NB4 (cell line): ENCODE data around the gene RCN2.
"Not testable (repeated sequence)": the region's sequence is repeated elsewhere in the genome, so short reads cannot be mapped to it uniquely, and the experiment has no call there.

Experiments used
- POLR2A ChIP-seq: IDR thresholded peaks from 2 replicates; pipeline ENCODE4 v1.6.1; 2011; ENCODE audit warnings: mild to moderate bottlenecking; ENCODE audit not compliant: insufficient read length; ENCODE audit errors: extremely low read depth
- TF ChIP-seq, protein P1 (sequence below): IDR thresholded peaks from one replicate; pipeline ENCODE4 v1.5.1; 2012; ENCODE audit warnings: low read depth, low read length

DNA sequence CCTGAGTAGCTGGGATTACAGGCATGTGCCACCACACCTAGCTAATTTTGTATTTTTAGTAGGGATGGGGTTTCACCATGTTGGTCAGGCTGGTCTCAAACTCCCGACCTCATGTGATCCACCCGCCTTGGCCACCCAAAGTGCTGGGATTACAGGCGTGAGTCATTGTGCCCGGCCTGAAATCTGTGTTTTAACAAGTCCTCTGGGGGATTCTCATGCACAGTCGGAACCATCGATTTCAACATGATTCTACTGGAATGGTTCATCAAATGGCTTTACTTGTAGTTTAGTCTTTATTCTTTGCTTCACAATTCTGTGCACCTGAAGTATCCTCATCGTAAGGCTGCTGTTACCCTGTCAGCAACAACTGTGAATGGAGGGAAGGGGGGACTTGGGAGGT lies 34.5 kb downstream of the RCN2 start:
- TF ChIP-seq, protein P1, sequence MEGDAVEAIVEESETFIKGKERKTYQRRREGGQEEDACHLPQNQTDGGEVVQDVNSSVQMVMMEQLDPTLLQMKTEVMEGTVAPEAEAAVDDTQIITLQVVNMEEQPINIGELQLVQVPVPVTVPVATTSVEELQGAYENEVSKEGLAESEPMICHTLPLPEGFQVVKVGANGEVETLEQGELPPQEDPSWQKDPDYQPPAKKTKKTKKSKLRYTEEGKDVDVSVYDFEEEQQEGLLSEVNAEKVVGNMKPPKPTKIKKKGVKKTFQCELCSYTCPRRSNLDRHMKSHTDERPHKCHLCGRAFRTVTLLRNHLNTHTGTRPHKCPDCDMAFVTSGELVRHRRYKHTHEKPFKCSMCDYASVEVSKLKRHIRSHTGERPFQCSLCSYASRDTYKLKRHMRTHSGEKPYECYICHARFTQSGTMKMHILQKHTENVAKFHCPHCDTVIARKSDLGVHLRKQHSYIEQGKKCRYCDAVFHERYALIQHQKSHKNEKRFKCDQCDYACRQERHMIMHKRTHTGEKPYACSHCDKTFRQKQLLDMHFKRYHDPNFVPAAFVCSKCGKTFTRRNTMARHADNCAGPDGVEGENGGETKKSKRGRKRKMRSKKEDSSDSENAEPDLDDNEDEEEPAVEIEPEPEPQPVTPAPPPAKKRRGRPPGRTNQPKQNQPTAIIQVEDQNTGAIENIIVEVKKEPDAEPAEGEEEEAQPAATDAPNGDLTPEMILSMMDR: not testable (repeated sequence)
- not testable (repeated sequence) for TF ChIP-seq POLR2A
